HEK293 (cell line): ENCODE measurements around the gene CAB39L.

ENCODE experiments used
- CTCF ChIP-seq: fragments of 450-650 bp; formaldehyde crosslinking; IDR thresholded peaks from 2 replicates; pipeline ENCODE4 v1.5.1; 2016; ENCODE audit warnings: missing biosample characterization, missing genetic modification characterization
- MZF1 ChIP-seq: fragments of 450-650 bp; formaldehyde crosslinking; IDR thresholded peaks from 2 replicates; pipeline ENCODE4 v1.5.1; 2017; ENCODE audit warnings: missing biosample characterization, missing genetic modification characterization, borderline replicate concordance
- ZBTB21 ChIP-seq: fragments of 450-650 bp; formaldehyde crosslinking; IDR thresholded peaks from 2 replicates; pipeline ENCODE4 v1.5.1; 2017; ENCODE audit warnings: missing biosample characterization, missing genetic modification characterization
- ZNF274 ChIP-seq, 2 experiments: fragments of 200-500 bp in 1 of 2; fragments of 450-650 bp in 1 of 2; sonication (Bioruptor generic) in 1 of 2; formaldehyde crosslinking in 1 of 2; IDR thresholded peaks; 2 replicates each; pipeline versions ENCODE4 v1.5.1 to v1.6.1; 2014 to 2016; ENCODE audit warnings: borderline replicate concordance in 1 of 2, inconsistent platforms in 1 of 2, low read length in 1 of 2, missing biosample characterization in 1 of 2, missing genetic modification characterization in 1 of 2
- ZNF501 ChIP-seq: fragments of 450-650 bp; formaldehyde crosslinking; IDR thresholded peaks from 2 replicates; pipeline ENCODE4 v1.5.1; 2016; ENCODE audit warnings: missing biosample characterization, missing genetic modification characterization
- ZNF521 ChIP-seq: fragments of 450-650 bp; formaldehyde crosslinking; IDR thresholded peaks from 2 replicates; pipeline ENCODE4 v1.5.1; 2017; ENCODE audit warnings: missing biosample characterization, mild to moderate bottlenecking, missing genetic modification characterization

GRCh38 chr13:49351871-49352270 lies 92.0 kb downstream of the CAB39L start:
- TF ChIP-seq CTCF (no peak), ZNF274 (IDR thresholded peaks at IDR 0.05; ENCODE audit: low read length) (no peak), ZNF274 (tag by site-specific recombination; IDR thresholded peaks at IDR 0.05; ENCODE audit: borderline replicate concordance) (no peak), ZNF501 (tag by site-specific recombination) (no peak), ZBTB21 (tag by site-specific recombination) (no peak), ZNF521 (tag by site-specific recombination) (no peak), MZF1 (tag by site-specific recombination) (no peak)
